HepG2 (cell line): ENCODE results near the gene ATOSB. TPM values are rescaled to one million over a fixed set of nuclear protein-coding genes. Genes with fewer than 3 reads are reported as not detected.

Experiments
- ATAC-seq: fragments of 200-7000 bp; cut with Tn5 transposase; 3 replicates; pipeline ENCODE4 v1.9.1; 2020; ENCODE audit warnings: mild to moderate bottlenecking, moderate library complexity
- BruUV-seq: library from RNA; stranded (reverse); fragments of 400-500 nt; replicated peaks from 2 replicates; lab custom pipeline; 2021; lab: Mats Ljungman, UMichigan
- CTCF ChIA-PET: fragments of 300-600 bp; formaldehyde crosslinking; extraction: SDS; loops from one replicate; lab custom pipeline; 2021; ENCODE audit warnings: low total read pairs, inconsistent platforms, low intra/inter-chr PET ratio; lab: Yijun Ruan, JAX
- POLR2A ChIA-PET: fragments of 350-600 bp; sonication (Branson Sonifier 250); formaldehyde crosslinking; loops from one replicate; lab custom pipeline; 2020; ENCODE audit warnings: antibody characterized with exemption, inconsistent platforms; lab: Yijun Ruan, JAX
- DNase-seq: peaks from one replicate; pipeline ENCODE4 v3.0.0-alpha.2; 2015; ENCODE audit warnings: low spot score
- FAIRE-seq: peaks from 3 replicates; lab custom pipeline; 2011; peaks lifted over from hg19 to GRCh38; lab: Jason Lieb, UNC
- H2AFZ ChIP-seq: one replicate; pipeline ENCODE4 v1.6.1; 2011; ENCODE audit warnings: low read length, inconsistent platforms
- H3K27ac ChIP-seq: fragments of 300-600 bp; 3 replicates; pipeline ENCODE4 v1.8.0; 2011; ENCODE audit warnings: mixed run types, mild to moderate bottlenecking, mixed read lengths, low read length, inconsistent platforms; ENCODE audit not compliant: insufficient read depth; ENCODE audit errors: extremely low read length
- H3K27me3 ChIP-seq, 2 experiments: fragments of 200-600 bp in 1 of 2; 2 replicates in 1 of 2; 3 replicates in 1 of 2; pipeline versions ENCODE4 v1.6.0 to v1.8.0; 2011; ENCODE audit warnings: low read length in 2 of 2, mild to moderate bottlenecking in 2 of 2, moderate library complexity in 2 of 2, inconsistent platforms in 1 of 2; ENCODE audit not compliant: insufficient read depth in 2 of 2, control insufficient read depth in 1 of 2
- H3K36me3 ChIP-seq, 2 experiments: fragments of 200-600 bp in 1 of 2; replicated peaks in 1 of 2; 2 replicates in 1 of 2; 3 replicates in 1 of 2; pipeline versions ENCODE4 v1.5.1 to v1.8.0; 2011; ENCODE audit warnings: low read length in 2 of 2, inconsistent platforms in 1 of 2; ENCODE audit not compliant: insufficient read depth in 2 of 2, control insufficient read depth in 1 of 2
- H3K4me1 ChIP-seq: 2 replicates; pipeline ENCODE4 v1.5.1; 2012; ENCODE audit warnings: low read length, inconsistent platforms; ENCODE audit not compliant: insufficient read depth
- H3K4me2 ChIP-seq: 2 replicates; pipeline ENCODE4 v1.6.0; 2011; ENCODE audit warnings: low read depth, low read length, inconsistent platforms
- H3K4me3 ChIP-seq, 3 experiments: fragments of 200-600 bp in 1 of 3; sonication (generic), shearing (Covaris generic) in 1 of 3; replicated peaks in 1 of 3; 2 replicates each; pipeline ENCODE4 v1.5.1; 2011 to 2016; ENCODE audit warnings: low read length in 3 of 3, inconsistent platforms in 2 of 3, low read depth in 2 of 3, mild to moderate bottlenecking in 2 of 3, control low read depth in 1 of 3, mixed read lengths in 1 of 3; ENCODE audit not compliant: insufficient read depth in 1 of 3
- H3K79me2 ChIP-seq: one replicate; pipeline ENCODE4 v1.6.1; 2011; ENCODE audit warnings: low read length, inconsistent platforms; ENCODE audit not compliant: insufficient read depth
- H3K9ac ChIP-seq: 2 replicates; pipeline ENCODE4 v1.6.0; 2011; ENCODE audit warnings: mild to moderate bottlenecking, low read depth, low read length, inconsistent platforms; ENCODE audit not compliant: insufficient read depth
- H3K9me3 ChIP-seq: 2 replicates; pipeline ENCODE4 v1.5.1; 2012; ENCODE audit warnings: mild to moderate bottlenecking, low read length
- H4K20me1 ChIP-seq: 2 replicates; pipeline ENCODE4 v1.6.0; 2011; ENCODE audit warnings: inconsistent platforms, mild to moderate bottlenecking, low read length, moderate library complexity; ENCODE audit not compliant: insufficient read depth
- MAFF ChIP-seq: IDR thresholded peaks from 2 replicates; pipeline ENCODE4 v1.6.1; 2011; ENCODE audit warnings: low read depth, low read length, improper control_type of control experiment
- MAFK ChIP-seq, 2 experiments: IDR thresholded peaks in 1 of 2; conservative IDR thresholded peaks in 1 of 2; 2 replicates each; pipeline ENCODE4 v1.6.1; 2011; ENCODE audit warnings: improper control_type of control experiment in 2 of 2, low read length in 2 of 2
- NFE2L2 ChIP-seq: fragments of 150-350 bp; IDR thresholded peaks from 2 replicates; pipeline ENCODE4 v1.6.1; 2014; ENCODE audit warnings: low read length
- ZNF496 ChIP-seq: sonication (generic); formaldehyde crosslinking; IDR thresholded peaks from 2 replicates; pipeline ENCODE4 v1.8.1; 2023; ENCODE audit warnings: mild to moderate bottlenecking, moderate library complexity, missing genetic modification reagents; ENCODE audit not compliant: insufficient replicate concordance
- ZNF616 ChIP-seq: sonication (generic); formaldehyde crosslinking; IDR thresholded peaks from 2 replicates; pipeline ENCODE4 v1.5.0; 2020; ENCODE audit warnings: low read depth, mild to moderate bottlenecking, missing genetic modification reagents
- ZNF720 ChIP-seq: sonication (generic); formaldehyde crosslinking; IDR thresholded peaks from 2 replicates; pipeline ENCODE4 v1.4.0; 2020; ENCODE audit warnings: missing genetic modification reagents
- WGBS: methylation state at CpG from one replicate; pipeline ENCODE4 v1.1.6; 2017; ENCODE audit warnings: low lambda C conversion rate; 5-methylcytosine and 5-hydroxymethylcytosine counted together
- in situ Hi-C: cut with HindIII; loops from 2 replicates; pipeline ENCODE4 v1.10.0; 2017; ENCODE audit warnings: low pct_unique_long_range_greater_than_20kb; ENCODE audit not compliant: extremely low pct_ligation_motif_present
- intact Hi-C: fragments of 100-400 bp; cut with micrococcal nuclease; formaldehyde crosslinking; loops from one replicate; pipeline ENCODE4 v1.10.0; 2022; ENCODE audit not compliant: unreplicated experiment
- polyA plus RNA-seq, 8 experiments: library from polyadenylated mRNA; depleted of rRNA in 3 of 8; stranded (reverse) in 7 of 8; unstranded in 1 of 8; fragments of >200 nt; fragmentation: Illumina TruSeq in 4 of 8; extraction: Trizol in 4 of 8; gene quantifications; 2 replicates each; pipeline versions ENCODE4 v1.2.1 to v1.2.3, GENCODE V29; 2011 to 2016; ENCODE audit warnings: low read depth in 4 of 8, missing spikeins in 1 of 8, mixed read lengths in 1 of 8; ENCODE audit not compliant: insufficient read depth in 1 of 8
- total RNA-seq, 5 experiments: library from RNA; depleted of rRNA; stranded (reverse); fragments of >200 nt; fragmentation: Illumina TruSeq; extraction: Trizol; gene quantifications; 2 replicates each; pipeline ENCODE4 v1.2.3, GENCODE V29; 2016; ENCODE audit warnings: low read depth in 1 of 5

Gene ATOSB
- total and polyA plus RNA-seq, 2 of the 13 experiments (the other 11 are each of a cell fraction or from before 2014, with no cell fraction given), result 1.9 to 6.4 TPM

GRCh38 chr9:35142037-35142436 lies 26.4 kb upstream of the ATOSB start:
- Histone ChIP-seq H3K9ac (no peak overlapping the region), H3K27ac (no peak overlapping the region), H4K20me1 (no peaks in the 10 kb centered on the region), H3K4me3 (no peak overlapping the region), H3K79me2 (no peaks in the 10 kb centered on the region), H3K36me3 (no peaks in the 10 kb centered on the region), H3K9me3 (peaks cover 41% of the 10 kb centered on the region), H3K27me3 (peaks cover 0 to 2% of the 10 kb centered on the region in 2 experiments; a peak in 1 of 5 replicates), H3K4me1 (peaks cover 18% of the 10 kb centered on the region), H2AFZ (no peak overlapping the region), H3K4me2 (no peak overlapping the region)
- ChIA-PET CTCF (no interaction called here), POLR2A (no interaction called here)
- no peak for ATAC-seq
- 0% methylated on average over 5 of the region's 5 CpGs for WGBS
- TF ChIP-seq ZNF616 (CRISPR knock-in tag), result peak; percentile 100
- no peak for TF ChIP-seq ZNF496 (CRISPR knock-in tag)
- no peak for DNase-seq
- BruUV-seq, result no TSS peak
- no peak for FAIRE-seq
- in situ Hi-C loops, result no loop called here
- intact Hi-C loops, result no loop called here

- no peak for FAIRE-seq
- intact Hi-C loops (no loop called here), in situ Hi-C loops (no loop called here)
- Histone ChIP-seq H3K4me2 (peak overlapping the region; percentile 73), H3K4me3 (peak overlapping the region in 1 of 3 experiments; percentile 38; a peak in 2 of 6 replicates), H4K20me1 (no peaks in the 10 kb centered on the region), H3K27me3 (peaks cover 0 to 5% of the 10 kb centered on the region in 2 experiments; a peak in 1 of 5 replicates), H2AFZ (peak overlapping the region; percentile 19), H3K79me2 (no peaks in the 10 kb centered on the region), H3K9me3 (peaks cover 37% of the 10 kb centered on the region), H3K27ac (no peak overlapping the region), H3K36me3 (no peaks in the 10 kb centered on the region), H3K9ac (no peak overlapping the region), H3K4me1 (peaks cover 24% of the 10 kb centered on the region)
- DNase-seq, result no peak
- BruUV-seq, result no TSS peak
- POLR2A ChIA-PET, result no interaction called here
- 68% methylated on average over 2 of the region's 2 CpGs for WGBS
- no peak for TF ChIP-seq ZNF720
- TF ChIP-seq NFE2L2, result peak; percentile 40; the same call in 1 of the 2 replicates
- TF ChIP-seq MAFF, result peak; percentile 98
- peak; percentile 98 for TF ChIP-seq MAFK (conservative IDR thresholded peaks at IDR 0.05 in 1 of 2, IDR thresholded peaks at IDR 0.05 in 1 of 2; ENCODE audit: low read length in 2 of 2)
- CTCF ChIA-PET, result no interaction called here
- peak; percentile 39; the same call in 2 of the 3 replicates for ATAC-seq
Observed at GRCh38 chr9:35140093-35140492, 24.4 kb upstream of the ATOSB start.
